ENCODE results near the gene MAP1S. TPM values are rescaled to one million over a fixed set of nuclear protein-coding genes. Genes with fewer than 3 reads are reported as not detected.

Gene MAP1S
- polyA plus RNA-seq, 1 of the 3 experiments (the other 2 are of a cell fraction), result 18.4 TPM

DNA sequence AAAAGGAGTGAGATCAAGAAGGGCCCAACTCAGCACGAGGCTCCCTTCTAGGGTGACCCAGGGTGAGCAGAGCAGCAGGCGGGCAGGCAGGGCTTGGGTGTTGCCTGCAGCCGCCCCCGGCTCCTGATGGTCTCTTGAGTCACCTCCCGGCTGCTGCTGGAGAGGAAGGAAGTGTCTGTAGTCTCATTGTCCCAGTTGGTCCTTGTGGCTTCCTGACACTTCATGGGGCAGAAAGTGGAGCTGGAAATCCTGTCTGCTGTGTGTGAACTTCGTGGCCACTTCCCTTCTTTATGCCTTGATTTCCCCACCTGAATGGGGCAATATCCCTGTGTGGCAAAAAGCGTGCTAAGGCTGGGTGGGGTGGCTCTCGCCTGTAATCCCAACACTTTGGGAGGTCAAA lies 2.5 kb downstream of the MAP1S start:
- H4K20me1 ChIP-seq (ENCODE audit: insufficient read depth), result peaks cover 33% of the 10 kb centered on the region
- no peak for TF ChIP-seq MEF2A (IDR thresholded peaks at IDR 0.05; ENCODE audit: borderline replicate concordance, low read depth)
- no peak for TF ChIP-seq TEAD4 (IDR thresholded peaks at IDR 0.05; ENCODE audit: borderline replicate concordance, insufficient read depth)
- TF ChIP-seq NFIC (IDR thresholded peaks at IDR 0.05; ENCODE audit: borderline replicate concordance), result no peak
- no peak for TF ChIP-seq EP300 (IDR thresholded peaks at IDR 0.05; ENCODE audit: borderline replicate concordance in 1 of 2, low read depth in 1 of 2, low read length in 1 of 2)
- TF ChIP-seq RCOR1 (IDR thresholded peaks at IDR 0.05; ENCODE audit: low read length), result no peak
- TF ChIP-seq RAD21 (IDR thresholded peaks at IDR 0.05; ENCODE audit: low read length), result no peak
- no peak for TF ChIP-seq NRF1 (IDR thresholded peaks at IDR 0.05; ENCODE audit: low read depth, low read length)
- no peak for TF ChIP-seq GABPA (IDR thresholded peaks at IDR 0.05; ENCODE audit: low read depth)
- TF ChIP-seq SMC3 (IDR thresholded peaks at IDR 0.05; ENCODE audit: low read depth, low read length), result no peak
- no peak for TF ChIP-seq TCF12 (IDR thresholded peaks at IDR 0.05)
- TF ChIP-seq CHD2 (IDR thresholded peaks at IDR 0.05; ENCODE audit: low read length, partially characterized antibody), result no peak
- TF ChIP-seq SIN3A (IDR thresholded peaks at IDR 0.05; ENCODE audit: borderline replicate concordance, low read depth, low read length), result no peak
- no peak for TF ChIP-seq FOXJ3 (CRISPR knock-in tag; IDR thresholded peaks at IDR 0.05)
- no peak for TF ChIP-seq JUND (IDR thresholded peaks at IDR 0.05)
- TF ChIP-seq, protein P1, sequence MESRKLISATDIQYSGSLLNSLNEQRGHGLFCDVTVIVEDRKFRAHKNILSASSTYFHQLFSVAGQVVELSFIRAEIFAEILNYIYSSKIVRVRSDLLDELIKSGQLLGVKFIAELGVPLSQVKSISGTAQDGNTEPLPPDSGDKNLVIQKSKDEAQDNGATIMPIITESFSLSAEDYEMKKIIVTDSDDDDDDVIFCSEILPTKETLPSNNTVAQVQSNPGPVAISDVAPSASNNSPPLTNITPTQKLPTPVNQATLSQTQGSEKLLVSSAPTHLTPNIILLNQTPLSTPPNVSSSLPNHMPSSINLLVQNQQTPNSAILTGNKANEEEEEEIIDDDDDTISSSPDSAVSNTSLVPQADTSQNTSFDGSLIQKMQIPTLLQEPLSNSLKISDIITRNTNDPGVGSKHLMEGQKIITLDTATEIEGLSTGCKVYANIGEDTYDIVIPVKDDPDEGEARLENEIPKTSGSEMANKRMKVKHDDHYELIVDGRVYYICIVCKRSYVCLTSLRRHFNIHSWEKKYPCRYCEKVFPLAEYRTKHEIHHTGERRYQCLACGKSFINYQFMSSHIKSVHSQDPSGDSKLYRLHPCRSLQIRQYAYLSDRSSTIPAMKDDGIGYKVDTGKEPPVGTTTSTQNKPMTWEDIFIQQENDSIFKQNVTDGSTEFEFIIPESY (IDR thresholded peaks at IDR 0.05; ENCODE audit: borderline replicate concordance, low read depth), result no peak
- TF ChIP-seq, protein P2, sequence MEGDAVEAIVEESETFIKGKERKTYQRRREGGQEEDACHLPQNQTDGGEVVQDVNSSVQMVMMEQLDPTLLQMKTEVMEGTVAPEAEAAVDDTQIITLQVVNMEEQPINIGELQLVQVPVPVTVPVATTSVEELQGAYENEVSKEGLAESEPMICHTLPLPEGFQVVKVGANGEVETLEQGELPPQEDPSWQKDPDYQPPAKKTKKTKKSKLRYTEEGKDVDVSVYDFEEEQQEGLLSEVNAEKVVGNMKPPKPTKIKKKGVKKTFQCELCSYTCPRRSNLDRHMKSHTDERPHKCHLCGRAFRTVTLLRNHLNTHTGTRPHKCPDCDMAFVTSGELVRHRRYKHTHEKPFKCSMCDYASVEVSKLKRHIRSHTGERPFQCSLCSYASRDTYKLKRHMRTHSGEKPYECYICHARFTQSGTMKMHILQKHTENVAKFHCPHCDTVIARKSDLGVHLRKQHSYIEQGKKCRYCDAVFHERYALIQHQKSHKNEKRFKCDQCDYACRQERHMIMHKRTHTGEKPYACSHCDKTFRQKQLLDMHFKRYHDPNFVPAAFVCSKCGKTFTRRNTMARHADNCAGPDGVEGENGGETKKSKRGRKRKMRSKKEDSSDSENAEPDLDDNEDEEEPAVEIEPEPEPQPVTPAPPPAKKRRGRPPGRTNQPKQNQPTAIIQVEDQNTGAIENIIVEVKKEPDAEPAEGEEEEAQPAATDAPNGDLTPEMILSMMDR (IDR thresholded peaks at IDR 0.05), result no peak
- TF ChIP-seq, protein P3, sequence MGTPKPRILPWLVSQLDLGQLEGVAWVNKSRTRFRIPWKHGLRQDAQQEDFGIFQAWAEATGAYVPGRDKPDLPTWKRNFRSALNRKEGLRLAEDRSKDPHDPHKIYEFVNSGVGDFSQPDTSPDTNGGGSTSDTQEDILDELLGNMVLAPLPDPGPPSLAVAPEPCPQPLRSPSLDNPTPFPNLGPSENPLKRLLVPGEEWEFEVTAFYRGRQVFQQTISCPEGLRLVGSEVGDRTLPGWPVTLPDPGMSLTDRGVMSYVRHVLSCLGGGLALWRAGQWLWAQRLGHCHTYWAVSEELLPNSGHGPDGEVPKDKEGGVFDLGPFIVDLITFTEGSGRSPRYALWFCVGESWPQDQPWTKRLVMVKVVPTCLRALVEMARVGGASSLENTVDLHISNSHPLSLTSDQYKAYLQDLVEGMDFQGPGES (IDR thresholded peaks at IDR 0.05; ENCODE audit: low read depth, low read length), result no peak
- no peak overlapping the region for H3K9ac ChIP-seq
- H2AFZ ChIP-seq (ENCODE audit: low read depth), result no peak overlapping the region
- peaks cover 10 to 28% of the 10 kb centered on the region in 2 experiments for H3K36me3 ChIP-seq (replicated peaks in 1 of 2; ENCODE audit: control insufficient read depth in 1 of 2, insufficient read depth in 2 of 2, low read length in 1 of 2)
- peak overlapping the region; percentile 96; the same call in 1 of the 2 replicates for H3K4me2 ChIP-seq
- peaks cover 16 to 20% of the 10 kb centered on the region in 2 experiments; a peak in 2 of 4 replicates for H3K4me1 ChIP-seq (ENCODE audit: control insufficient read depth in 1 of 2, insufficient read depth in 2 of 2, low read depth in 1 of 2, low read length in 1 of 2)
- H3K9me2 ChIP-seq, result no peaks in the 10 kb centered on the region
- CTCF ChIA-PET, result interaction anchor here (1.3 kb wide), 2 partner anchors 18 to 62 kb away, joined by 3 to 5 read pairs; no protein-coding TSS in a partner anchor
- no peaks in the 10 kb centered on the region for H3F3A ChIP-seq (replicated peaks; ENCODE audit: insufficient read depth)
- 51% methylated on average over 4 of the region's 8 CpGs for WGBS (ENCODE audit: low lambda C conversion rate)
- DNase-seq, result no peak
- POLR2A ChIA-PET, result no interaction called here
- peaks cover 37% of the 10 kb centered on the region for H3K79me2 ChIP-seq (ENCODE audit: insufficient read depth)
- no peak overlapping the region for H3K27ac ChIP-seq (ENCODE audit: low read depth in 2 of 2, low read length in 1 of 2)
- no peak overlapping the region for H3K4me3 ChIP-seq (ENCODE audit: low read depth in 2 of 2, low read length in 1 of 2)
- H3K9me3 ChIP-seq, result no peaks in the 10 kb centered on the region
- H3K27me3 ChIP-seq (ENCODE audit: insufficient read depth), result no peaks in the 10 kb centered on the region

All from SK-N-SH (cell line).